ENCODE results near the gene MOB3B.

Gene MOB3B

DNA sequence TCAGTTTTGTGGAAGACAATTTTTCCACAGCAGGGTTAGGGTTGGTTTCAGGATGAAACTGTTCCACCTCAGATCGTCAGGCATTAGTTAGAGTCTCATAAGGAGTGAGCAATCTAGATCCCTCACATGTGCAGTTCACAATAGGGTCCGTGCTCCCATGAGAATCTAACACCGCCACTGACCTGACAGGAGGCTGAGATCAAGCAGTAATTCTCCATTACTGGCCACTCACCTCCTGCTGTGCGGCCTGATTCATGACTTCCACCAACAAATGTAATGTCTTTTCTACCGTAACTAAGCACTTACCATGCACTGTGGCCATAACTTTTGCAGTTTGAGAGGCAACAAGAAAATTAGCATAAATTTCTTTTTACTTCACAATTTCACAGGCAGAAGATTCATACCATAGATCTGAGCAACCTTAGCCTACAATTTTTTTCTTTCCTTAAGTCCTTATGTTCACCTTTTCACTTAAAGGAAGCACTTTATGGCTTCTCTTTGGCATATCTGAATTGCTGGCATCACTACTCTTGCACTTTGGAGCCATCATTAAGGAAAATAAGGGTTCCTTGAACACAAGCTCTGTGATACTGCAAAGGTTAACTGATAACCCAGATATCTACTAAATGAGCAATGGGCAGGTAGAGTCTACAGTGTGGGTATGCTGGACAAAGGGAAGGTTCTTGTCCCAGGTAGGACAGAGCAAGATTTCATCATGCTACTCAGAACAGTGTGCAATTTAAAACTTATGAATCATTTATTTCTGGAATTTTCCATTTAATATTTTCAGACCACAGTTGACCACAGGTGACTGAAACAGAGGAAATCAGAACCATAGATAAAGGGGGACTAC lies 88.5 kb downstream of the MOB3B start:
- no peak overlapping the region for H3K4me3 ChIP-seq (ENCODE audit: low read depth, low read length)
- TF ChIP-seq, protein P1, sequence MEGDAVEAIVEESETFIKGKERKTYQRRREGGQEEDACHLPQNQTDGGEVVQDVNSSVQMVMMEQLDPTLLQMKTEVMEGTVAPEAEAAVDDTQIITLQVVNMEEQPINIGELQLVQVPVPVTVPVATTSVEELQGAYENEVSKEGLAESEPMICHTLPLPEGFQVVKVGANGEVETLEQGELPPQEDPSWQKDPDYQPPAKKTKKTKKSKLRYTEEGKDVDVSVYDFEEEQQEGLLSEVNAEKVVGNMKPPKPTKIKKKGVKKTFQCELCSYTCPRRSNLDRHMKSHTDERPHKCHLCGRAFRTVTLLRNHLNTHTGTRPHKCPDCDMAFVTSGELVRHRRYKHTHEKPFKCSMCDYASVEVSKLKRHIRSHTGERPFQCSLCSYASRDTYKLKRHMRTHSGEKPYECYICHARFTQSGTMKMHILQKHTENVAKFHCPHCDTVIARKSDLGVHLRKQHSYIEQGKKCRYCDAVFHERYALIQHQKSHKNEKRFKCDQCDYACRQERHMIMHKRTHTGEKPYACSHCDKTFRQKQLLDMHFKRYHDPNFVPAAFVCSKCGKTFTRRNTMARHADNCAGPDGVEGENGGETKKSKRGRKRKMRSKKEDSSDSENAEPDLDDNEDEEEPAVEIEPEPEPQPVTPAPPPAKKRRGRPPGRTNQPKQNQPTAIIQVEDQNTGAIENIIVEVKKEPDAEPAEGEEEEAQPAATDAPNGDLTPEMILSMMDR (IDR thresholded peaks at IDR 0.05; ENCODE audit: borderline replicate concordance, insufficient read depth, low read depth, low read length): no peak

- no peak overlapping the region for H3K4me3 ChIP-seq (ENCODE audit: low read depth, low read length)
- TF ChIP-seq, protein P1 (IDR thresholded peaks at IDR 0.05; ENCODE audit: borderline replicate concordance, insufficient read depth, low read depth, low read length): no peak
Observed at GRCh38 chr9:27438522-27438921, 91.1 kb downstream of the MOB3B start.

GRCh38 chr9:27437652-27438373 lies 91.8 kb downstream of the MOB3B start:
- TF ChIP-seq, protein P1 (IDR thresholded peaks at IDR 0.05; ENCODE audit: borderline replicate concordance, insufficient read depth, low read depth, low read length): no peak

DNA sequence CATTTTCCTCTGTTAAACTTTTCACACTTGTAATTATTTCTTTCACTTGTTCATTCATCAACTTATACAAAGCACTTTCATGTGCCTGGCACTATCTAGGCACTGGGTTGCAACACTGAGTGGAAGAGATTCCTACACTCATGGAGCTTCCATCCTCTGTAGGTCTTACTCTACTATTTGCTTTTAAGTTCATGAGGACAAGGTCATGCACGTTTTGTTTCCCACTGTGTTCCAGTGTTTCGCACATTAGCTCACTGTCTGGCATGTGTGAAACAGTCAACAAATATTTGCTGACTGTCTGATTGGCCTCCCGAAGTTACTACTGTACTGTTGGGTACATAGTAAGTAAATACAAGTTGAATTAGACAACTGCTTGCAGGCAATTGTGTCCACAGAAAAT lies 93.4 kb downstream of the MOB3B start:
- TF ChIP-seq, protein P1 (IDR thresholded peaks at IDR 0.05; ENCODE audit: borderline replicate concordance, insufficient read depth, low read depth, low read length): no peak

More at GRCh38 chr9:27437652-27438373, 91.8 kb downstream of the MOB3B start:
- no peak overlapping the region for H3K4me3 ChIP-seq (ENCODE audit: low read depth, low read length)

GRCh38 chr9:27433631-27434325 lies 95.8 kb downstream of the MOB3B start:
- TF ChIP-seq, protein P1 (IDR thresholded peaks at IDR 0.05; ENCODE audit: borderline replicate concordance, insufficient read depth, low read depth, low read length): no peak
- H3K4me3 ChIP-seq (ENCODE audit: low read depth, low read length): no peak overlapping the region

More for the DNA sequence above, 93.4 kb downstream of the MOB3B start:
- no peak overlapping the region for H3K4me3 ChIP-seq (ENCODE audit: low read depth, low read length)

DNA sequence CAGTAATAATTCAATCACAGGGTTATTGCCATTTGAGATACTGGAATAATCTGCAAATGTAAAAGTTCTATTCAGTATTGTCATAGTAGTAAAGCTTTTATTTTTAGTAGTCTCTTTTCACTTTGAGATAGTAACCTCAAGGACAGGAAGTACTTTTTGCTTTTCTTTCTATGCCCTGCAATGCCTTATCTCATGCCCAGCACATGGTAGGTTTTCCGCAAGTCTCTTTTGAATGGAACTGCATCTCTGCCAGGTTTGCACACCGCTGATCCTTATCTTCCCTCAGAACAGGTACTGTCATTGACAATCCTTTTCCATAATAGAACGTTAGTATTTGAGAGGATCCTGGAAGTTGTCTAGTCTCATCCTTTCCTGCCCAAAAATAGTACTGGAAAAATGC lies 97.3 kb downstream of the MOB3B start:
- TF ChIP-seq, protein P1 (IDR thresholded peaks at IDR 0.05; ENCODE audit: borderline replicate concordance, insufficient read depth, low read depth, low read length): no peak
- H3K4me3 ChIP-seq (ENCODE audit: low read depth, low read length): no peak overlapping the region

All from GM12875 (cell line).